ENCODE measurements around the gene SLC16A11. TPM values are rescaled to one million over a fixed set of nuclear protein-coding genes. Genes with fewer than 3 reads are reported as not detected.
A peak's percentile ranks its signal among the peaks of the same experiment; 100 is the strongest.

SLC16A11 gene
- total and polyA plus RNA-seq, 8 donors, result 0.68 to 3.7 (median 2.3) TPM; not detected in 5

GRCh38 chr17:7018331-7018964, 25.4 kb downstream of the SLC16A11 start:
- Histone ChIP-seq H3K27ac (peak overlapping the region; percentile 53 to 99 (median 97)), H3K4me1 (peaks cover 50 to 87% (median 72%) of the 10 kb centered on the region in 4 donors), H3K27me3 (peaks cover 0 to 18% (median 10%) of the 10 kb centered on the region in 3 donors), H3K4me3 (peak overlapping the region; percentile 49 to 57 (median 52)), H3K36me3 (peaks cover 4 to 15% (median 14%) of the 10 kb centered on the region in 4 donors), H3K9me3 (no peaks in the 10 kb centered on the region)
- WGBS, 5 donors, result 71 to 77% (median 72%) methylated on average over 10 of the region's 10 CpGs
- intact Hi-C loops (cut with DNase I; ENCODE audit: low total_unique reads), result no loop called here
- DNase-seq, result no peak
- TF ChIP-seq POLR2A (IDR thresholded peaks at IDR 0.05), result no peak
- TF ChIP-seq EP300 (IDR thresholded peaks at IDR 0.05), result no peak
- TF ChIP-seq POLR2AphosphoS5 (IDR thresholded peaks at IDR 0.05), result peak in 1 of 3 donors; percentile 16

- WGBS, 5 donors, result 60 to 83% (median 71%) methylated on average over 12 of the region's 12 CpGs
- Histone ChIP-seq H3K27ac (peak overlapping the region; percentile 7 to 99 (median 97)), H3K4me1 (peaks cover 45 to 86% (median 70%) of the 10 kb centered on the region in 4 donors), H3K9me3 (no peaks in the 10 kb centered on the region), H3K27me3 (peaks cover 0 to 12% (median 6%) of the 10 kb centered on the region in 3 donors), H3K36me3 (peaks cover 4 to 15% (median 14%) of the 10 kb centered on the region in 4 donors), H3K4me3 (peak overlapping the region; percentile 49 to 57 (median 52))
- intact Hi-C loops (cut with DNase I; ENCODE audit: low total_unique reads), result no loop called here
- TF ChIP-seq POLR2A (IDR thresholded peaks at IDR 0.05), result no peak
- TF ChIP-seq POLR2AphosphoS5 (IDR thresholded peaks at IDR 0.05), result no peak
- TF ChIP-seq EP300 (IDR thresholded peaks at IDR 0.05), result no peak
- no peak for TF ChIP-seq CTCF (IDR thresholded peaks at IDR 0.05)
- no peak for DNase-seq
These were observed 26.1 kb downstream of the SLC16A11 start for GRCh38 chr17:7017827-7018200.

- Histone ChIP-seq H3K4me3 (peak overlapping the region in 2 of 4 donors; percentile 49 to 56), H3K27ac (peak overlapping the region in 4 of 5 donors; percentile 77 to 99 (median 98)), H3K27me3 (peaks cover 0 to 5% (median 0%) of the 10 kb centered on the region in 3 donors), H3K9me3 (no peaks in the 10 kb centered on the region), H3K4me1 (peaks cover 39 to 80% (median 63%) of the 10 kb centered on the region in 4 donors), H3K36me3 (peaks cover 4 to 15% (median 14%) of the 10 kb centered on the region in 4 donors)
- intact Hi-C loops (cut with DNase I; ENCODE audit: low total_unique reads), result no loop called here
- 76 to 87% (median 84%) methylated on average over 20 of the region's 20 CpGs for WGBS, 5 donors
- no peak for DNase-seq
- no peak for TF ChIP-seq POLR2A (IDR thresholded peaks at IDR 0.05)
- TF ChIP-seq POLR2AphosphoS5 (IDR thresholded peaks at IDR 0.05), result no peak
- TF ChIP-seq EP300 (IDR thresholded peaks at IDR 0.05), result no peak
- no peak for TF ChIP-seq CTCF (IDR thresholded peaks at IDR 0.05)
These were observed 26.7 kb downstream of the SLC16A11 start for GRCh38 chr17:7016886-7017826.

GRCh38 chr17:7016418-7016817, 27.5 kb downstream of the SLC16A11 start:
- no peaks in the 10 kb centered on the region for H3K9me3 ChIP-seq
- WGBS, 5 donors, result 83 to 98% (median 87%) methylated on average over 3 of the region's 3 CpGs
- peaks cover 4 to 15% (median 14%) of the 10 kb centered on the region in 4 donors for H3K36me3 ChIP-seq
- intact Hi-C loops (cut with DNase I; ENCODE audit: low total_unique reads), result no loop called here
- H3K27ac ChIP-seq, result peak overlapping the region; percentile 34 to 99 (median 97)
- TF ChIP-seq POLR2A (IDR thresholded peaks at IDR 0.05) (no peak), POLR2AphosphoS5 (IDR thresholded peaks at IDR 0.05) (no peak), CTCF (IDR thresholded peaks at IDR 0.05) (no peak), EP300 (IDR thresholded peaks at IDR 0.05) (no peak)
- H3K27me3 ChIP-seq, result no peaks in the 10 kb centered on the region
- peaks cover 37 to 78% (median 62%) of the 10 kb centered on the region in 4 donors for H3K4me1 ChIP-seq
- no peak for DNase-seq
- H3K4me3 ChIP-seq, result no peak overlapping the region

Data from stomach (tissue), 9 donors.